ENCODE data around the gene DYTN. TPM values are rescaled to one million over a fixed set of nuclear protein-coding genes. Genes with fewer than 3 reads are reported as not detected.

The DYTN gene
- total RNA-seq, 4 donors from 2014 or later = not detected

- 85 to 89% methylated on average over 7 of the region's 7 CpGs for WGBS, 2 donors
These were observed 102.6 kb downstream of the DYTN start for GRCh38 chr2:206615417-206616089.

GRCh38 chr2:206614811-206615210 lies 103.4 kb downstream of the DYTN start:
- TF ChIP-seq POLR2A (IDR thresholded peaks at IDR 0.05) = no peak
- no peak for TF ChIP-seq CTCF (IDR thresholded peaks at IDR 0.05)
- no peak for TF ChIP-seq EP300 (IDR thresholded peaks at IDR 0.05)
- no peaks in the 10 kb centered on the region for H3K27me3 ChIP-seq
- DNase-seq (ENCODE audit: low spot score in 2 of 2) = no peak
- peaks cover 0 to 33% (median 0%) of the 10 kb centered on the region in 3 donors for H3K36me3 ChIP-seq
- WGBS, 2 donors = 68 to 70% methylated on average over 6 of the region's 6 CpGs
- H3K4me1 ChIP-seq = no peaks in the 10 kb centered on the region
- no peak overlapping the region for H3K27ac ChIP-seq
- H3K9me3 ChIP-seq = no peaks in the 10 kb centered on the region
- no peak overlapping the region for H3K4me3 ChIP-seq

More at GRCh38 chr2:206615417-206616089, 102.6 kb downstream of the DYTN start:
- no peak for TF ChIP-seq CTCF (IDR thresholded peaks at IDR 0.05)
- TF ChIP-seq POLR2A (IDR thresholded peaks at IDR 0.05) = no peak
- TF ChIP-seq EP300 (IDR thresholded peaks at IDR 0.05) = no peak
- Histone ChIP-seq H3K27ac (no peak overlapping the region), H3K4me3 (no peak overlapping the region), H3K36me3 (peaks cover 0 to 33% (median 0%) of the 10 kb centered on the region in 3 donors), H3K27me3 (no peaks in the 10 kb centered on the region), H3K9me3 (no peaks in the 10 kb centered on the region), H3K4me1 (no peaks in the 10 kb centered on the region)
- no peak for DNase-seq (ENCODE audit: low spot score in 2 of 2)

- H3K36me3 ChIP-seq = peaks cover 0 to 18% (median 0%) of the 10 kb centered on the region in 3 donors
- WGBS, 2 donors = 71 to 73% methylated on average over 3 of the region's 3 CpGs
- TF ChIP-seq CTCF (IDR thresholded peaks at IDR 0.05) (no peak), EP300 (IDR thresholded peaks at IDR 0.05) (no peak), POLR2A (IDR thresholded peaks at IDR 0.05) (no peak)
- H3K4me1 ChIP-seq = no peaks in the 10 kb centered on the region
- no peak overlapping the region for H3K27ac ChIP-seq
- no peaks in the 10 kb centered on the region for H3K27me3 ChIP-seq
- no peaks in the 10 kb centered on the region for H3K9me3 ChIP-seq
- DNase-seq (ENCODE audit: low spot score in 2 of 2) = no peak
- no peak overlapping the region for H3K4me3 ChIP-seq
These were observed 106.5 kb downstream of the DYTN start for GRCh38 chr2:206611736-206612135.

GRCh38 chr2:206611191-206611590 lies 107.0 kb downstream of the DYTN start:
- TF ChIP-seq CTCF (IDR thresholded peaks at IDR 0.05) (no peak), POLR2A (IDR thresholded peaks at IDR 0.05) (no peak), EP300 (IDR thresholded peaks at IDR 0.05) (no peak)
- Histone ChIP-seq H3K27ac (no peak overlapping the region), H3K36me3 (peaks cover 0 to 13% (median 0%) of the 10 kb centered on the region in 3 donors), H3K9me3 (no peaks in the 10 kb centered on the region), H3K27me3 (no peaks in the 10 kb centered on the region), H3K4me3 (no peak overlapping the region), H3K4me1 (no peaks in the 10 kb centered on the region)
- 84 to 86% methylated on average over 6 of the region's 6 CpGs for WGBS, 2 donors
- no peak for DNase-seq (ENCODE audit: low spot score in 2 of 2)

- Histone ChIP-seq H3K27ac (no peak overlapping the region), H3K9me3 (no peaks in the 10 kb centered on the region), H3K36me3 (peaks cover 0 to 13% (median 0%) of the 10 kb centered on the region in 3 donors), H3K27me3 (no peaks in the 10 kb centered on the region), H3K4me1 (no peaks in the 10 kb centered on the region), H3K4me3 (no peak overlapping the region)
- 71 to 76% methylated on average over 1 of the region's 1 CpG for WGBS, 2 donors
- TF ChIP-seq EP300 (IDR thresholded peaks at IDR 0.05) (no peak), CTCF (IDR thresholded peaks at IDR 0.05) (no peak), POLR2A (IDR thresholded peaks at IDR 0.05) (no peak)
- no peak for DNase-seq (ENCODE audit: low spot score in 2 of 2)
These were observed 107.7 kb downstream of the DYTN start for GRCh38 chr2:206610451-206610850.

Data from tibial nerve (tissue), 4 donors.